HG03025 (cell line): ENCODE measurements around the gene PLA2G4D.

Source experiments
- ATAC-seq: cut with Tn5 transposase; IDR thresholded peaks from one replicate; pipeline ENCODE4 v1.9.1; 2021; ENCODE audit warnings: mild to moderate bottlenecking, moderate library complexity; ENCODE audit not compliant: unreplicated experiment, low FRiP score

Gene PLA2G4D

GRCh38 chr15:42079401-42079908, 14.9 kb downstream of the PLA2G4D start:
- no peak for ATAC-seq

GRCh38 chr15:42078903-42079302, 15.5 kb downstream of the PLA2G4D start:
- ATAC-seq: no peak

- ATAC-seq: no peak
Observed at GRCh38 chr15:42077689-42078088, 16.7 kb downstream of the PLA2G4D start.

- ATAC-seq: no peak
Observed at GRCh38 chr15:42073418-42073817, 20.9 kb downstream of the PLA2G4D start.

- no peak for ATAC-seq
Observed at GRCh38 chr15:42072141-42072685, 22.1 kb downstream of the PLA2G4D start.

- no peak for ATAC-seq
Observed at GRCh38 chr15:42071717-42072116, 22.6 kb downstream of the PLA2G4D start.

- ATAC-seq: no peak
Observed at GRCh38 chr15:42070976-42071350, 23.4 kb downstream of the PLA2G4D start.

- ATAC-seq: no peak
Observed at GRCh38 chr15:42070279-42070975, 23.9 kb downstream of the PLA2G4D start.

GRCh38 chr15:42069496-42070278, 24.7 kb downstream of the PLA2G4D start:
- ATAC-seq: no peak

GRCh38 chr15:42069025-42069424, 25.3 kb downstream of the PLA2G4D start:
- ATAC-seq: no peak

- ATAC-seq: no peak
Observed at GRCh38 chr15:42068601-42069000, 25.8 kb downstream of the PLA2G4D start.

GRCh38 chr15:42066764-42067415, 27.5 kb downstream of the PLA2G4D start:
- ATAC-seq: no peak

- ATAC-seq: no peak
Observed at GRCh38 chr15:42065468-42065867, 28.9 kb downstream of the PLA2G4D start.

GRCh38 chr15:42065033-42065432, 29.3 kb downstream of the PLA2G4D start:
- no peak for ATAC-seq

- no peak for ATAC-seq
Observed at GRCh38 chr15:42064271-42064670, 30.1 kb downstream of the PLA2G4D start.

GRCh38 chr15:42063122-42063848, 31.1 kb downstream of the PLA2G4D start:
- no peak for ATAC-seq

- no peak for ATAC-seq
Observed at GRCh38 chr15:42062284-42062806, 32.0 kb downstream of the PLA2G4D start.

GRCh38 chr15:42060797-42061196, 33.6 kb downstream of the PLA2G4D start:
- no peak for ATAC-seq

GRCh38 chr15:42060477-42060763, 33.9 kb downstream of the PLA2G4D start:
- no peak for ATAC-seq
